Measurements from ENCODE around the gene CX3CL1.

CX3CL1 gene

DNA sequence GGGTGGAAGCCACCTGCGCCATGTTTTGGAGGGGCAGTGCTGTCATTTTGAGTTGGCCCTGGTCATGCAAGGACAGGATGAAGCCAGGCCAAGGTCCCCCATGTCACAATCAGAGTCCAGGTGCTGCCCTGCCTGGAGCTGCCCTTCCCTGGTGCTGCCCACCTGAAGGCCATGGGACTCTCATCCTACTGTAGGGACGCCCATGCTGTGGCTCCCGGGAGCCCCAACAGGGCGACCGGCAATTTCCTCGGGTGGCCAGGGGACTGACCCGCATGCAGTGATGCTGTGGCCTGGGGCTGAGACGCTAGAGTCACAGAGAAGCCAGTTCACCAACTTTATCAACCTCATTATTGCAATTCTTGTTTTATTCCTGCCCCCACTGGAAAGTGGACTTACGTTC lies 40.3 kb downstream of the CX3CL1 start:
- Histone ChIP-seq H3K4me1 (ENCODE audit: control insufficient read depth, insufficient read depth, low read length) (peaks cover 5% of the 10 kb centered on the region), H3K9ac (ENCODE audit: low read depth, low read length) (no peak overlapping the region), H3K27me3 (ENCODE audit: control insufficient read depth, insufficient read depth, low read length) (peaks cover 35% of the 10 kb centered on the region), H3K9me3 (replicated peaks; ENCODE audit: low read length) (no peaks in the 10 kb centered on the region), H3K36me3 (ENCODE audit: insufficient read depth, low read length) (no peaks in the 10 kb centered on the region), H3K4me2 (ENCODE audit: low read length) (no peak overlapping the region), H3K4me3 (ENCODE audit: low read length) (no peak overlapping the region)

DNA sequence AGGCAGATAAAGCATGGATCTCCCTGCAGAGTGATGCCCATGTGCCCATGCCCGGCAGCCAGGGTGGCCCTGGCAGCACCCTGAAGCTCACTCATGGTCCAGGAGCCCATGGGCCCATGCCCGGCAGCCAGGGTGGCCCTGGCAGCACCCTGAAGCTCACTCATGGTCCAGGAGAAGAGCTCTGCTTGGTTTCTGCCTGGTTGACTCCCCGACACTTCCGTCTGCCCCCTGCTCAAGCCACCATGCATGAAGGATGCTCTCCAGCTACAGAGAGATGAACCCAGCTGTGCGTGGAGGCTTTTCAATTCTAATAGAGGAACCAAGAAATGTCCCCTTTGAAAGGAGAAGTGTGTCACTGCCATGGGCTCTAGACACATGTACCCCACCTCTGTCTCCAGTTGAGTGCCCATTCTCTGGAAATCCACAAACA lies 41.0 kb downstream of the CX3CL1 start:
- peaks cover 32% of the 10 kb centered on the region for H3K27me3 ChIP-seq (ENCODE audit: control insufficient read depth, insufficient read depth, low read length)
- H3K4me3 ChIP-seq (ENCODE audit: low read length): no peak overlapping the region
- H3K36me3 ChIP-seq (ENCODE audit: insufficient read depth, low read length): no peaks in the 10 kb centered on the region
- H3K4me2 ChIP-seq (ENCODE audit: low read length): no peak overlapping the region
- no peak overlapping the region for H3K9ac ChIP-seq (ENCODE audit: low read depth, low read length)
- no peaks in the 10 kb centered on the region for H3K9me3 ChIP-seq (replicated peaks; ENCODE audit: low read length)
- H3K4me1 ChIP-seq (ENCODE audit: control insufficient read depth, insufficient read depth, low read length): peaks cover 5% of the 10 kb centered on the region

DNA sequence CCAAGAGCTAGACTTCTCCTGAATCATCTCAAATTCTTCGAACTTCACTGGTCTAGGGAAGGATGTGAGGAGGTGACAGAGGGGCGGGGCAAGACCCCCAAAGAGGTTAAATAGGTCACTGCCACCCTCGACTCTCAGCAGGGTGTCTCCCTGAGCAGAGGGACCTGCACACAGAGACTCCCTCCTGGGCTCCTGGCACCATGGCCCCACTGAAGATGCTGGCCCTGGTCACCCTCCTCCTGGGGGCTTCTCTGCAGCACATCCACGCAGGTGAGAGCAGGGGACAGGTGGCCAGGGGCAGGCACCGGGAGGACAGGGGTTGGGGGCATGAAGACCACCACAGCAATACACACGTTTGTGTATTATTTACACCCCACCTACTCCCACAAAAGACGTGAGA lies 41.4 kb downstream of the CX3CL1 start:
- peaks cover 8% of the 10 kb centered on the region for H3K4me1 ChIP-seq (ENCODE audit: control insufficient read depth, insufficient read depth, low read length)
- H3K4me3 ChIP-seq (ENCODE audit: low read length): no peak overlapping the region
- no peak overlapping the region for H3K9ac ChIP-seq (ENCODE audit: low read depth, low read length)

GRCh38 chr16:57416084-57416483 lies 43.8 kb downstream of the CX3CL1 start:
- H3K36me3 ChIP-seq (ENCODE audit: insufficient read depth, low read length): no peaks in the 10 kb centered on the region
- H3K9ac ChIP-seq (ENCODE audit: low read depth, low read length): no peak overlapping the region
- no peak overlapping the region for H3K4me2 ChIP-seq (ENCODE audit: low read length)
- peaks cover 10% of the 10 kb centered on the region for H3K27me3 ChIP-seq (ENCODE audit: control insufficient read depth, insufficient read depth, low read length)
- no peak overlapping the region for H3K4me3 ChIP-seq (ENCODE audit: low read length)
- H3K9me3 ChIP-seq (replicated peaks; ENCODE audit: low read length): no peaks in the 10 kb centered on the region
- peaks cover 8% of the 10 kb centered on the region for H3K4me1 ChIP-seq (ENCODE audit: control insufficient read depth, insufficient read depth, low read length)

More for the DNA sequence above, 41.4 kb downstream of the CX3CL1 start:
- Histone ChIP-seq H3K9me3 (replicated peaks; ENCODE audit: low read length) (no peaks in the 10 kb centered on the region), H3K27me3 (ENCODE audit: control insufficient read depth, insufficient read depth, low read length) (peaks cover 32% of the 10 kb centered on the region), H3K4me2 (ENCODE audit: low read length) (no peak overlapping the region), H3K36me3 (ENCODE audit: insufficient read depth, low read length) (no peaks in the 10 kb centered on the region)

GRCh38 chr16:57419506-57419905 lies 47.2 kb downstream of the CX3CL1 start:
- Histone ChIP-seq H3K9ac (ENCODE audit: low read depth, low read length) (no peak overlapping the region), H3K27me3 (ENCODE audit: control insufficient read depth, insufficient read depth, low read length) (no peaks in the 10 kb centered on the region), H3K9me3 (replicated peaks; ENCODE audit: low read length) (no peaks in the 10 kb centered on the region), H3K4me2 (ENCODE audit: low read length) (no peak overlapping the region), H3K36me3 (ENCODE audit: insufficient read depth, low read length) (no peaks in the 10 kb centered on the region), H3K4me1 (ENCODE audit: control insufficient read depth, insufficient read depth, low read length) (peaks cover 10% of the 10 kb centered on the region), H3K4me3 (ENCODE audit: low read length) (no peak overlapping the region)

- H3K4me2 ChIP-seq (ENCODE audit: low read length): no peak overlapping the region
- no peak overlapping the region for H3K4me3 ChIP-seq (ENCODE audit: low read length)
- no peaks in the 10 kb centered on the region for H3K9me3 ChIP-seq (replicated peaks; ENCODE audit: low read length)
- H3K27me3 ChIP-seq (ENCODE audit: control insufficient read depth, insufficient read depth, low read length): no peaks in the 10 kb centered on the region
- H3K36me3 ChIP-seq (ENCODE audit: insufficient read depth, low read length): peaks cover 2% of the 10 kb centered on the region
- H3K9ac ChIP-seq (ENCODE audit: low read depth, low read length): no peak overlapping the region
- H3K4me1 ChIP-seq (ENCODE audit: control insufficient read depth, insufficient read depth, low read length): peaks cover 5% of the 10 kb centered on the region
Measured at GRCh38 chr16:57422026-57422944, 50.0 kb downstream of the CX3CL1 start.

DNA sequence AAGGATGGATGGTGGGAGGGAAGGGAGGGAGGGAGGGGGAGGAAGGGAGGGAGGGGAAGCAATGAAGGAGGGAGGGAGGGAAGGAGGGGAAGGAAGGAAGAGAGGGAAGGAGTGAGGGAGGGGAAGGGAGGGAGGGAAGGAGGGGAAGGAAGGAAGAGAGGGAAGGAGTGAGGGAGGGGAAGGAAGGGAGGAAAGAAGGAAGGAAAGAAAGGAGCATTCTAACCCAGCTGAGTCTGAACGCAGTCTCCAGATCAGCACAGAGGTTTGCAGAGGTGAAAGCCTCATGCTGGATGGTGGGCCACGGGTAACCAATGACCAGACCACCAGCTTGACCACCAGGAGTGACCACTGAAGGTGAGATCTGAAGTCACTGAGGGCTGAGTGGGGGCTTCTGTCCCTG lies 50.9 kb downstream of the CX3CL1 start:
- Histone ChIP-seq H3K27me3 (ENCODE audit: control insufficient read depth, insufficient read depth, low read length) (no peaks in the 10 kb centered on the region), H3K4me3 (ENCODE audit: low read length) (no peak overlapping the region), H3K36me3 (ENCODE audit: insufficient read depth, low read length) (peaks cover 10% of the 10 kb centered on the region), H3K4me2 (ENCODE audit: low read length) (no peak overlapping the region), H3K9me3 (replicated peaks; ENCODE audit: low read length) (no peaks in the 10 kb centered on the region), H3K9ac (ENCODE audit: low read depth, low read length) (no peak overlapping the region), H3K4me1 (ENCODE audit: control insufficient read depth, insufficient read depth, low read length) (peaks cover 5% of the 10 kb centered on the region)

DNA sequence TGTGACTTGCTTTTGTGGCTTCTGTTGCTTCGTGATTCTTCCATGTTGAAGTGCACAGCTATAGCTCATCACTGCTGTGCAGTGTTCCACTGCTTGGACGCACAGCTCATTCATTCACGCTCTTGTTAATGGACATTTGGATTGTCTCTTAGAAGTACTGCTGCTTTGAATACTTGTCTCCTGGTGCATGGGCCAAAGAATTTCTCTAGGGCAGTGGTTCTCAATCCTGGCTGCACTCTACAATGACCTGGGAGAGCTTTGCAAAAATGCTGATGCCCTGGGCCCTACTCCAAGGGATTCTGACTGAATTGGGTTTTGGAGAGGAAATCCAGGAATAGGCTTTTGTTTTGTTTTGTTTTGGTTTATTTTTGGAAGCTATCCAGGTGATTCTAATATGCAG lies 52.3 kb downstream of the CX3CL1 start:
- no peak overlapping the region for H3K9ac ChIP-seq (ENCODE audit: low read depth, low read length)
- peaks cover 20% of the 10 kb centered on the region for H3K36me3 ChIP-seq (ENCODE audit: insufficient read depth, low read length)
- H3K4me3 ChIP-seq (ENCODE audit: low read length): no peak overlapping the region
- H3K4me2 ChIP-seq (ENCODE audit: low read length): no peak overlapping the region
- no peaks in the 10 kb centered on the region for H3K9me3 ChIP-seq (replicated peaks; ENCODE audit: low read length)
- peaks cover 3% of the 10 kb centered on the region for H3K4me1 ChIP-seq (ENCODE audit: control insufficient read depth, insufficient read depth, low read length)
- H3K27me3 ChIP-seq (ENCODE audit: control insufficient read depth, insufficient read depth, low read length): no peaks in the 10 kb centered on the region

GRCh38 chr16:57426356-57426755 lies 54.1 kb downstream of the CX3CL1 start:
- H3K9me3 ChIP-seq (replicated peaks; ENCODE audit: low read length): no peaks in the 10 kb centered on the region
- peaks cover 37% of the 10 kb centered on the region for H3K36me3 ChIP-seq (ENCODE audit: insufficient read depth, low read length)
- no peaks in the 10 kb centered on the region for H3K27me3 ChIP-seq (ENCODE audit: control insufficient read depth, insufficient read depth, low read length)
- no peak overlapping the region for H3K4me2 ChIP-seq (ENCODE audit: low read length)
- H3K4me1 ChIP-seq (ENCODE audit: control insufficient read depth, insufficient read depth, low read length): peaks cover 3% of the 10 kb centered on the region
- no peak overlapping the region for H3K4me3 ChIP-seq (ENCODE audit: low read length)
- no peak overlapping the region for H3K9ac ChIP-seq (ENCODE audit: low read depth, low read length)

- Histone ChIP-seq H3K4me1 (ENCODE audit: control insufficient read depth, insufficient read depth, low read length) (no peaks in the 10 kb centered on the region), H3K4me3 (ENCODE audit: low read length) (no peak overlapping the region), H3K9ac (ENCODE audit: low read depth, low read length) (no peak overlapping the region), H3K36me3 (ENCODE audit: insufficient read depth, low read length) (peaks cover 45% of the 10 kb centered on the region), H3K27me3 (ENCODE audit: control insufficient read depth, insufficient read depth, low read length) (no peaks in the 10 kb centered on the region), H3K9me3 (replicated peaks; ENCODE audit: low read length) (no peaks in the 10 kb centered on the region), H3K4me2 (ENCODE audit: low read length) (no peak overlapping the region)
Measured at GRCh38 chr16:57427307-57427706, 55.0 kb downstream of the CX3CL1 start.

GRCh38 chr16:57427824-57428223 lies 55.5 kb downstream of the CX3CL1 start:
- no peak overlapping the region for H3K9ac ChIP-seq (ENCODE audit: low read depth, low read length)
- no peaks in the 10 kb centered on the region for H3K4me1 ChIP-seq (ENCODE audit: control insufficient read depth, insufficient read depth, low read length)
- no peak overlapping the region for H3K4me3 ChIP-seq (ENCODE audit: low read length)
- H3K9me3 ChIP-seq (replicated peaks; ENCODE audit: low read length): no peaks in the 10 kb centered on the region
- no peaks in the 10 kb centered on the region for H3K27me3 ChIP-seq (ENCODE audit: control insufficient read depth, insufficient read depth, low read length)
- H3K36me3 ChIP-seq (ENCODE audit: insufficient read depth, low read length): peaks cover 51% of the 10 kb centered on the region
- H3K4me2 ChIP-seq (ENCODE audit: low read length): no peak overlapping the region

DNA sequence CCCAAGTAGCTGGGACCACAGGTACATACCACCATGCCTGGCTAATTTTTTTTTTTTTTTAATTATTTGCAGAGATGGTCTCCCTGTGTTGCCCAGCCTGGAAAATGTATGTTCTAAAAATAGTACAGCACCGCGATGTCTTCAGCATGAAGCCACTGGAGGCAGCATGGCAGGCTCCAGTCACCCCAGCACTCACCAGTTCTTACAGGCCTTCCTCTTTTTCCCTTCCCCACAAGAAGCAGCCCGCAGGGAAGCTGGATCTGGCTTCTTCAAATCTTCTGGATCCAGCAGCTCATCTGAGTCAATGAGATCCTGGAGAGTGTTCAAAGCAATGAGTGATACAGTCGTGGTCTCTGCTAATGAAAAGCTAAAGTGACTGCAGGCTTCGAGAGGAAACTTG lies 58.7 kb downstream of the CX3CL1 start:
- Histone ChIP-seq H3K27me3 (ENCODE audit: control insufficient read depth, insufficient read depth, low read length) (no peaks in the 10 kb centered on the region), H3K4me2 (ENCODE audit: low read length) (no peak overlapping the region), H3K9me3 (replicated peaks; ENCODE audit: low read length) (no peaks in the 10 kb centered on the region), H3K9ac (ENCODE audit: low read depth, low read length) (no peak overlapping the region), H3K4me1 (ENCODE audit: control insufficient read depth, insufficient read depth, low read length) (no peaks in the 10 kb centered on the region), H3K4me3 (ENCODE audit: low read length) (no peak overlapping the region), H3K36me3 (ENCODE audit: insufficient read depth, low read length) (peaks cover 73% of the 10 kb centered on the region)

All from skeletal muscle satellite cell (primary cell).